Naive thymus-derived CD4-positive, alpha-beta T cell (primary cell): ENCODE results near the gene WDR82. TPM values are rescaled to one million over a fixed set of nuclear protein-coding genes. Genes with fewer than 3 reads are reported as not detected.
A peak's percentile ranks its signal among the peaks of the same experiment; 100 is the strongest.

Experiments used
- ATAC-seq: fragments of 150-1000 bp; cut with Tn5 transposase; 2 replicates; pipeline ENCODE4 v1.10.0; 2021; ENCODE audit warnings: mild to moderate bottlenecking, moderate library complexity
- CTCF ChIA-PET: fragments of 350-600 bp; sonication (Branson Sonifier 250); formaldehyde crosslinking; loops from one replicate; lab custom pipeline; 2021; ENCODE audit warnings: antibody characterized with exemption; lab: Charles Lee
- POLR2A ChIA-PET: fragments of 350-600 bp; sonication (Branson Sonifier 250); formaldehyde crosslinking; loops from one replicate; lab custom pipeline; 2021; ENCODE audit warnings: antibody characterized with exemption, inconsistent platforms; lab: Charles Lee
- DNase-seq, 9 donors: peaks; one replicate each; pipeline versions ENCODE4 v3.0.0 to v3.0.0-alpha.2; 2020 to 2022; ENCODE audit warnings: mixed read lengths in 1 of 9
- H3K27ac ChIP-seq: one replicate; pipeline ENCODE4 v1.7.0; 2013; ENCODE audit warnings: mild to moderate bottlenecking, low read depth, low read length, moderate library complexity
- H3K27me3 ChIP-seq, 2 donors: one replicate each; pipeline ENCODE4 v1.7.0; 2013; ENCODE audit warnings: low read length in 2 of 2, mild to moderate bottlenecking in 2 of 2, moderate library complexity in 2 of 2; ENCODE audit not compliant: control insufficient read depth in 2 of 2, insufficient read depth in 2 of 2
- H3K36me3 ChIP-seq, 3 experiments: 1 replicate in 2 of 3; 2 replicates in 1 of 3; pipeline ENCODE4 v1.7.0; 2013; ENCODE audit warnings: low read length in 3 of 3, mild to moderate bottlenecking in 3 of 3, moderate library complexity in 1 of 3; ENCODE audit not compliant: insufficient read depth in 3 of 3, control insufficient read depth in 2 of 3
- H3K4me1 ChIP-seq, 2 donors: one replicate each; pipeline ENCODE4 v1.7.0; 2013; ENCODE audit warnings: low read length in 2 of 2, mild to moderate bottlenecking in 2 of 2, moderate library complexity in 1 of 2; ENCODE audit not compliant: control insufficient read depth in 2 of 2, insufficient read depth in 2 of 2
- H3K4me3 ChIP-seq: 2 replicates; pipeline ENCODE4 v1.7.0; 2013; ENCODE audit warnings: mild to moderate bottlenecking, low read length
- H3K9me3 ChIP-seq, 3 experiments: 1 replicate in 2 of 3; 2 replicates in 1 of 3; pipeline ENCODE4 v1.7.0; 2013; ENCODE audit warnings: low read length in 3 of 3; ENCODE audit not compliant: control insufficient read depth in 2 of 3
- H3K27ac Mint-ChIP-seq, 9 donors: one replicate each; pipeline ENCODE4 v1.8.0; 2020 to 2022; ENCODE audit warnings: mixed read lengths in 9 of 9, mild to moderate bottlenecking in 8 of 9, moderate library complexity in 5 of 9, inconsistent platforms in 2 of 9
- H3K27me3 Mint-ChIP-seq, 5 donors: one replicate each; pipeline ENCODE4 v1.8.0; 2021 to 2022; ENCODE audit warnings: mixed read lengths in 5 of 5, mild to moderate bottlenecking in 1 of 5
- H3K36me3 Mint-ChIP-seq, 5 donors: one replicate each; pipeline ENCODE4 v1.8.0; 2020 to 2022; ENCODE audit warnings: mixed read lengths in 5 of 5, mild to moderate bottlenecking in 3 of 5, inconsistent platforms in 1 of 5
- H3K4me1 Mint-ChIP-seq, 7 donors: one replicate each; pipeline ENCODE4 v1.8.0; 2020 to 2022; ENCODE audit warnings: mixed read lengths in 7 of 7, mild to moderate bottlenecking in 3 of 7, inconsistent platforms in 1 of 7
- H3K4me3 Mint-ChIP-seq, 10 donors: one replicate each; pipeline ENCODE4 v1.8.0; 2020 to 2022; ENCODE audit warnings: mild to moderate bottlenecking in 10 of 10, mixed read lengths in 10 of 10, moderate library complexity in 6 of 10, inconsistent platforms in 2 of 10
- H3K9me3 Mint-ChIP-seq, 11 donors: one replicate each; pipeline ENCODE4 v1.8.0; 2020 to 2022; ENCODE audit warnings: mixed read lengths in 11 of 11, mild to moderate bottlenecking in 4 of 11, inconsistent platforms in 1 of 11, moderate library complexity in 1 of 11
- intact Hi-C, 2 donors: fragments of 100-400 bp; cut with micrococcal nuclease; formaldehyde crosslinking; loops; one replicate each; pipeline ENCODE4 v1.15.1; 2023
- polyA plus RNA-seq, 2 donors: library from polyadenylated mRNA; unstranded; fragments of 300-500 nt; fragmentation: Illumina TruSeq; gene quantifications; one replicate each; pipeline ENCODE4 v1.2.3, GENCODE V29; 2021
- total RNA-seq, 6 experiments: library from RNA in 5 of 6; stranded (reverse) in 5 of 6; gene quantifications; 1 replicate in 5 of 6; 2 replicates in 1 of 6; pipeline ENCODE4 v1.2.3 and lab custom pipeline; 2021 to 2026

The WDR82 gene
- total and polyA plus RNA-seq, 7 experiments from 2014 or later = 112 to 181 (median 135) TPM

- H3K36me3 ChIP-seq = peaks cover 5 to 39% (median 23%) of the 10 kb centered on the region in 3 experiments
- no peak overlapping the region for H3K4me3 ChIP-seq
- H3K36me3 Mint-ChIP-seq = peaks cover 0 to 19% (median 6%) of the 10 kb centered on the region in 5 donors
- DNase-seq (no peak), ATAC-seq (no peak)
- peak overlapping the region; percentile 29 to 87 (median 61) for H3K4me3 Mint-ChIP-seq
- peak overlapping the region; percentile 75 to 93 (median 81) for H3K27ac Mint-ChIP-seq
- peaks cover 28 to 53% of the 10 kb centered on the region in 2 donors for H3K4me1 ChIP-seq
- no peaks in the 10 kb centered on the region for H3K27me3 Mint-ChIP-seq
- ChIA-PET CTCF (interaction anchor here (0.8 to 5.1 kb wide), 5 partner anchors 9 to 225 kb away, joined by 3 to 40 read pairs (median 3); partner anchors contain the start of gene TWF2), POLR2A (interaction anchor here (0.5 to 46.3 kb wide), 5 partner anchors 7 to 58 kb away, joined by 3 to 1418 read pairs (median 5); partner anchors contain the start of genes GLYCTK and WDR82)
- peaks cover 51 to 66% (median 58%) of the 10 kb centered on the region in 7 donors for H3K4me1 Mint-ChIP-seq
- H3K27ac ChIP-seq = peak overlapping the region; percentile 62
- H3K9me3 Mint-ChIP-seq = no peaks in the 10 kb centered on the region
- H3K9me3 ChIP-seq = no peaks in the 10 kb centered on the region
- intact Hi-C loops = loop anchor here in 1 of 2 donors (10.0 kb wide), 1 partner anchor 72 kb away; the partner anchor contains the start of gene POC1A
- no peaks in the 10 kb centered on the region for H3K27me3 ChIP-seq
These were observed 52.1 kb downstream of the WDR82 start for GRCh38 chr3:52226229-52226817.

GRCh38 chr3:52225452-52226228 is 52.8 kb downstream of the WDR82 start, which contains the start of gene TLR9:
TSS of gene TLR9 (minus strand) at chr3:52225645. CDS start at chr3:52225529, 116 bp downstream.
- peak within 1 kb of the TSS; percentile 37 to 87 (median 61) for H3K4me3 Mint-ChIP-seq
- Histone ChIP-seq H3K9me3 (no peaks in the 10 kb centered on the region), H3K4me1 (peaks cover 35 to 60% of the 10 kb centered on the region in 2 donors), H3K4me3 (no peak within 1 kb of the TSS), H3K27me3 (no peaks in the 10 kb centered on the region), H3K36me3 (peaks cover 0 to 33% (median 17%) of the 10 kb centered on the region in 3 experiments), H3K27ac (peak within 1 kb of the TSS; percentile 62)
- ChIA-PET CTCF (interaction anchor here (0.7 to 5.1 kb wide), 6 partner anchors 13 to 224 kb away, joined by 3 to 40 read pairs (median 3); partner anchors contain the start of gene TWF2), POLR2A (interaction anchor here (0.5 to 46.3 kb wide), 8 partner anchors 7 to 58 kb away, joined by 3 to 1418 read pairs (median 6); partner anchors contain the start of genes GLYCTK, TWF2 and WDR82)
- no peaks in the 10 kb centered on the region for H3K9me3 Mint-ChIP-seq
- H3K36me3 Mint-ChIP-seq = peaks cover 0 to 13% (median 5%) of the 10 kb centered on the region in 5 donors
- H3K27me3 Mint-ChIP-seq = no peaks in the 10 kb centered on the region
- intact Hi-C loops = loop anchor here in 1 of 2 donors (10.0 kb wide), 1 partner anchor 71 kb away; the partner anchor contains the start of gene POC1A
- peak in 1 of 9 donors; percentile 6 for DNase-seq
- H3K27ac Mint-ChIP-seq = peak within 1 kb of the TSS; percentile 75 to 93 (median 81)
- H3K4me1 Mint-ChIP-seq = peaks cover 47 to 69% (median 61%) of the 10 kb centered on the region in 7 donors
- ATAC-seq = peak; percentile 73

DNA sequence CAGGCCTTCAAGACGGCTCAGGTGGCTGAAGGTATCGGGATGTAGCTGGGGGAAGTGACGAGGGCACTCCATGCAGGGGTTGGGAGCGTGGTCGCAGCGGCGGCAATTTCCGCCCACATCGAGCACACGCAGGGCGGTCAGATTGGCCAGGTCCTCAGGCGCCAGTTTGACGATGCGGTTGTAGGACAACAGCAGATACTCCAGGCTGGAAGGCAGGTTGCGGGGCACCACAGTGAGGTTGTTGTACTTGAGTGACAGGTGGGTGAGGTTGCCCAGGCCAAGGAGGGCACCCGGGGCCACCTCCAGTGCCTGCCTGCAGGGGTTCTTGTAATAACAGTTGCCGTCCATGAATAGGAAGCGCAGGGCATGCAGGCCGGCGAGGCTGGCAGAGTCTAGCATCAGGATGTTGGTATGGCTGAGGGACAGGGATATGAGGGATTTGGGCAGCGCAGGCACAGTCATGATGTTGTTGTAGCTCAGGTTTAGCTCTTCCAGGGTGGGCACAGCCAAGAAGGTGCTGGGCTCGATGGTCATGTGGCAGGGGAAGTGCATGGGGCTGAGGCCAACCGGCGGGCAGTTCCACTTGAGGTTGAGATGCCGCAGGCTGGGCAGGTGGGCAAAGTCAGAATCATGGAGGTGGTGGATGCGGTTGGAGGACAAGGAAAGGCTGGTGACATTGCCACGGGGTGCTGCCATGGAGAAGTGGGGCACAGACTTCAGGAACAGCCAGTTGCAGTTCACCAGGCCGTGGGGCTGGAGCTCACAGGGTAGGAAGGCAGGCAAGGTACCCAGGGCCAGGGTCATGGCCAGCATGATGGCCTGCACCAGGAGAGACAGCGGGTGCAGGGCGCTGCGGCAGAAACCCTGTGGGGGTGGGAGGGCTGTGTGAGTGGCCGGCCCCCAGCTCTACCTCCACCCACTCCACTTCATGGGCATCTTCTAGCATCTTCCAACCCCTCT is 54.7 kb downstream of the WDR82 start:
- no peaks in the 10 kb centered on the region for H3K27me3 ChIP-seq
- H3K4me3 ChIP-seq = no peak overlapping the region
- peaks cover 50 to 74% of the 10 kb centered on the region in 2 donors for H3K4me1 ChIP-seq
- Mint-ChIP-seq H3K27me3 (no peaks in the 10 kb centered on the region), H3K9me3 (no peaks in the 10 kb centered on the region), H3K36me3 (peaks cover 0 to 9% (median 0%) of the 10 kb centered on the region in 5 donors), H3K4me3 (peak overlapping the region; percentile 39 to 88 (median 78)), H3K4me1 (peaks cover 59 to 81% (median 78%) of the 10 kb centered on the region in 7 donors), H3K27ac (peak overlapping the region; percentile 68 to 96 (median 80))
- POLR2A ChIA-PET = interaction anchor here (1.3 to 46.3 kb wide), 7 partner anchors 9 to 60 kb away, joined by 4 to 1418 read pairs (median 8); partner anchors contain the start of genes GLYCTK, TWF2 and WDR82
- H3K27ac ChIP-seq = no peak overlapping the region
- no peaks in the 10 kb centered on the region for H3K9me3 ChIP-seq
- intact Hi-C loops = loop anchor here (5.0 to 10.0 kb wide), 3 partner anchors 69 to 224 kb away; partner anchors contain the start of genes POC1A (in 1 of the 2) and SEMA3G (in 1 of the 2)
- ATAC-seq (no peak), DNase-seq (no peak)
- H3K36me3 ChIP-seq = peaks cover 0 to 13% (median 0%) of the 10 kb centered on the region in 3 experiments
- CTCF ChIA-PET = interaction anchor here (1.4 to 7.5 kb wide), 5 partner anchors 9 to 116 kb away, joined by 3 to 71 read pairs (median 5); no protein-coding TSS in a partner anchor

DNA sequence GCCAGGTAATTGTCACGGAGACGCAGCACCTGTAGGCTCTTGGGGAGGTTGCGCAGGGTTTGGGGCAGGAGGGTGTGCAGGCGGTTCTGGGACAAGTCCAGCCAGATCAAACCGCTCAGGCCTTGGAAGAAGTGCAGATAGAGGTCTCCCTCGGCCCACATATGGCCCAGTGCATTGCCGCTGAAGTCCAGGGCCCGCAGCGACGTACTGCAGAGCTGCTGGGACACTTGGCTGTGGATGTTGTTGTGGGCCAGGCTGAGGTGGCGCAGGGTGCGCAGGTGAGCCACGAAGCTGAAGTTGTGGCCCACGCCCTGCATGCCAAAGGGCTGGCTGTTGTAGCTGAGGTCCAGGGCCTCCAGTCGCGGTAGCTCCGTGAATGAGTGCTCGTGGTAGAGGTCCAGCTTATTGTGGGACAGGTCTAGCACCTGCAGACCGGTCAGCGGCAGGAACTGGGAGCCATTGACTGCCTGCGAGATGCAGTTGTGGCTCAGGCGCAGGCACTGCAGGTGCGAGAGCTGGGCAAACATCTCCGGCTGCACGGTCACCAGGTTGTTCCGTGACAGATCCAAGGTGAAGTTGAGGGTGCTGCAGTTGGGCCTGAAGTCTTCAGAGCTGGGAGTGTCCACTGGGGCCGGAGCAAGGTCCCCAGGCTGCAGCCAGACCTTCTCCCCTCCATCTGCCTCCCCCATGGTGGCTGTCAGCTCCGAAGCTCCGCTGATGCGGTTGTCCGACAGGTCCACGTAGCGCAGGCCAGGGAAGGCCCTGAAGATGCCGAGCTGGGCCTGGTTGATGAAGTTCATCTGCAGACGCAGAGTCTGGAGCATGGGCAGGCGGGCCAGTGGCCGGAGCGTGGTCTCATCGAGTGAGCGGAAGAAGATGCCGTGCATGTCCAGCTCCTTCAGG is 55.9 kb downstream of the WDR82 start:
- Histone ChIP-seq H3K9me3 (no peaks in the 10 kb centered on the region), H3K27ac (peak overlapping the region; percentile 59), H3K27me3 (no peaks in the 10 kb centered on the region), H3K4me3 (peak overlapping the region; percentile 50), H3K4me1 (peaks cover 62 to 86% of the 10 kb centered on the region in 2 donors), H3K36me3 (peaks cover 0 to 2% (median 0%) of the 10 kb centered on the region in 3 experiments)
- Mint-ChIP-seq H3K27me3 (no peaks in the 10 kb centered on the region), H3K9me3 (no peaks in the 10 kb centered on the region), H3K36me3 (peaks cover 0 to 9% (median 0%) of the 10 kb centered on the region in 5 donors), H3K4me3 (peak overlapping the region; percentile 76 to 88 (median 84)), H3K27ac (peak overlapping the region; percentile 79 to 94 (median 92)), H3K4me1 (peaks cover 67 to 93% (median 87%) of the 10 kb centered on the region in 7 donors)
- ChIA-PET CTCF (interaction anchor here (0.6 to 7.5 kb wide), 12 partner anchors 10 to 541 kb away, joined by 3 to 71 read pairs (median 4); no protein-coding TSS in a partner anchor), POLR2A (interaction anchor here (0.6 to 46.3 kb wide), 14 partner anchors 10 to 827 kb away, joined by 3 to 1418 read pairs (median 7); partner anchors contain the start of genes GLYCTK, PPM1M, TWF2 and WDR82)
- intact Hi-C loops = loop anchor here (1.0 to 10.0 kb wide), 5 partner anchors 17 to 225 kb away; partner anchors contain the start of genes POC1A (in 2 of the 2), SEMA3G (in 1 of the 2) and TWF2 (in 1 of the 2)
- DNase-seq (no peak), ATAC-seq (no peak)
